SK-MEL-5 (cell line): Measurements from ENCODE around the gene SMIM41. TPM values are rescaled to one million over a fixed set of nuclear protein-coding genes. Genes with fewer than 3 reads are reported as not detected.

Experiments
- DNase-seq: peaks from one replicate; pipeline ENCODE4 v3.0.0-alpha.2; 2016; ENCODE audit warnings: low read depth, low spot score
- in situ Hi-C: cut with HindIII; loops from 2 replicates; pipeline ENCODE4 v1.10.0; 2016; ENCODE audit warnings: low sequenced_read_pairs, high pct_unique_total_duplicates, low pct_unique_long_range_greater_than_20kb
- polyA plus RNA-seq, 2 experiments: library from polyadenylated mRNA; depleted of rRNA; stranded (reverse); fragments of >200 nt; gene quantifications; 2 replicates each; pipeline ENCODE4 v1.2.3, GENCODE V29; 2015
- total RNA-seq: library from RNA; depleted of rRNA; stranded (reverse); fragments of >200 nt; shearing (Covaris generic); gene quantifications from 2 replicates; pipeline ENCODE4 v1.2.3, GENCODE V29; 2014; rRNA removed

SMIM41 gene
- total RNA-seq, result not detected in 2 replicates
- polyA plus RNA-seq (2015; cell fraction: cytosol; rRNA removed), result not detected in 2 replicates
- not detected in 2 replicates for polyA plus RNA-seq (2015; cell fraction: nucleus; rRNA removed)

DNA sequence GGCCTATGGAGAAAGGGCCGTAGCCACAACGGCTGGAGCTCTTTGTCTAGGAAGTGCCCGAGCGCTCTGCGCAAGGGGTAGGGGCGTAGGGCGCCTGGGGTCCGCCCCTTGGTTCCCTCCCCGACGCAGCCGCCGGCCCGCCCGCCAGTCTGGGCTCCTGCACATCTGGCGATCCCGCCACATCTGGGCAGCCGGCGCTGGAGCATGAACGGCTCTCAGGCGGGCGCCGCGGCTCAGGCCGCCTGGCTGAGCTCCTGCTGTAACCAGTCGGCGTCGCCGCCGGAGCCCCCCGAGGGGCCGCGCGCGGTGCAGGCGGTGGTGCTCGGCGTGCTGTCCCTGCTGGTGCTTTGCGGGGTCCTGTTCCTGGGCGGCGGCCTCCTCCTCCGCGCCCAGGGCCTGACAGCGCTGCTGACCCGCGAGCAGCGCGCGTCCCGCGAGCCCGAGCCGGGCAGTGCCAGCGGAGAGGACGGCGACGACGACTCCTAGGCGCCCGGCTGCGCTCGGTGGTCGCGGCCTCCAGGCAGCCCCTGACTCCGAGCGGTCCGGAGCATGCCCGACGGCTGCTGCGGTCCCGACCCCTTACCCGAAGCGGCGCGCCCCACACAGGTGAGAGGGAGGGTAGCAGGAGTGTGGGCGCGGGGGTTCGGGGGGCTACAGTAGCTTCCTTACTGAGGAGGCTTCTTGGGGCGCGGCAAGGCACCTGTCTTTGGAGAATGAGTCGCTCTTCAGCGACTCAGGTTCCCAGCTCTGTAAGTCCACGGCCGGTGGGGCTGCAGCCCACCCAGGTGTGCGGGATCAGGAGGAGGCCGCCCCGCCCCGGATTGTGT, at the start of gene SMIM41:
Gene SMIM41 (plus strand): TSS at position 129 of the 827 bp plus-strand sequence. CDS start 76 bp downstream, at position 205.
- DNase-seq, result no peak
- in situ Hi-C loops, result no loop called here

DNA sequence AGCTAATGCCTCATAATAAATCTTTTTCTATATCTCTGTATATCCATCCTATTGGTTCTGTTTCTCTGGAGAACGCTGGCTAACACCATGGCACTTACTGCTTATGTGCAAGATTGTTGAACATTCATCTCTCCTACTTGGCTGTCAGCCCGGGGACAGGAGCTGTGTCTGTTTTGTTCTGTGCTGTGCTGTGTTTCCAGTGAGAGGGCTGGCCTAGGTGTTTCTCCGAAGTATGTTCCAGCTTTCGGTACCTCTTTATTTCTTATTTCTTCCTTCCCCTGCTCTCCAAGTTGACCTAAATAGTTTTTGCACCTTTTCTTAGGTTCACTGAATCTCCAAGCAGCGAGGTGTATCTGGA, 47.1 kb upstream of the SMIM41 start:
- in situ Hi-C loops, result no loop called here

DNA sequence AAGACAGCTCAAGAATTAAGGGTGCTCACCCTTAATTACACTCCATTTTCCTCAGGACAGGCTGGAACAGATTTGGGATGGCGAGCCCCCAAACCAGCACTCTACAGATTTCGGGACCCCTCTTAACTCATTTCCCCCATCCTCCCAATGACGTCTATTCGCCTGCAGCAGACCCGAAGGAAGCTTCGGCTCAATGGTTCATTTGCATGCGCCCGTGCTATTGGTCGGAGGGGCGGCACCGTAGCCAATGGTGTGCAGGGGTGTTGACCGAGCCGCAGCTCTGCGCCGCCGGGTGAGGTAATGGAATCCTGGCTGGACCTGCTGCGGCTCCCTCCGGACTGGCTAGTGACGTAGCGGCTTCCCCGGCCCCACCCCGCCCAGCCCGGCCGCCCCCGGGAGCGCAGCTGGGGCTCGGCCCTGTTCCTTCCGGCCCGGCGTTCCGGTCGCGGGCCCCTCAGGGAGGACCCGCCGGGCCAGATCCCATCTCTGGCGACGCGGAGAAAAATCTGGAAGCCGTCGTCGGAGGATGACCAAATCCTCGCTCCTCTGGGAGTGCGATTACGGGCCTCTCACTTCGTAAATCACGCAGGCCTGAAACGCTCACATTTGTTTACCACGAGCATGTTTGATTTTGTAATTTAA, 46.6 kb upstream of the SMIM41 start:
- DNase-seq, result peak; percentile 37
- in situ Hi-C loops, result no loop called here

More for the DNA sequence above, 47.1 kb upstream of the SMIM41 start:
- no peak for DNase-seq

DNA sequence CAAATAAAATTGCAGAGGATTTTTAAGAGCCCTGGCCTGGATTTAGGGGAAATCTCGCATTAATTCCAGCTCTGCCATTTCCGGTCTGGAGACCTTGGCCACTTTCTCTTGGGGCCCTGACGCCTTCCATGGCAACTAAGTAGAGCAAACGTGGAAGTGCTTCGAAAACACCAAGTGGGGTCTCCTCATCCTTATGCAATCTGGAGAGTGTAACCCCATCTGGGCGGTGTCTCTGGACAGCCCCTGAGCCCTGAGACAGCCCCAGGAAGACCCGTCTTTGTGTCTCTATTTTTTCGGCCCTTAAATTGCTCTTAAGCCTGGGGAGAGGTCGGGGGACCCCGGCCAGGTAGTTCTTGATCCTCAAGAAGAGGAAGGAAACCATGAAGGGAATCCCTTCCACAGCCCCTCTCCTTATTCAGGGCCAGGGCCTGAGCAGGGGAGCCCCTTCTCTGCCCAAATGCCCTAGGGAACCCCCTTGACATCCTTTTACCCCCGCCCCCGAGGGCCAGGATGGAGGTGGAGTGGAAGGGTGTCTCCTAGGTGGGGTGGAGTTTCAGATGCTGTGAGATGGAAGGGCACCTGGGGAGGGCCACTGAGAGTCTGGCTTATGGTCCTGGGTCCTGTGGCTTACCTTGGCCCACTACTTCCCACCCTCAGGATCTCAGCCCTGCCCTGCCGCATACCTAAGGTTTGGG, 45.9 kb upstream of the SMIM41 start:
- no peak for DNase-seq

DNA sequence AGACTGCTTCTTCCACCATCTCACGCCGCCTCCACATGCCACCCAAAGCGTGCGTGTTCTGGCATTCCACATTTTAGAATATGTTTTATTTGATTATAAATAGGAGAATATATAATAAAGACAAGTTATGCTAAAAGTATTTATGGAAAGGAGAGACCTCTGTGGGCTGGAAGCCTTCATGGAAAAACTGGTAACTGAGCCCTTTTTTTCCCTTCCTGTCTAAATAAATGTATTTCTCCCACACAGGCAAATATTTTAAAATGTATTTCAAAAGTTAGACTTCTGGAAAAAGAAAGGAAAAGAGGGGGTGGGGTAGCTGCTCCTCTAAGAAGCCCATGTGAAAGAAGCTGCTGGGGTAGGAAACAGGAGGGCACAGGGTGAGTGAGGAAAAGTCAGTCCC, 44.3 kb upstream of the SMIM41 start:
- DNase-seq, result no peak
- in situ Hi-C loops, result no loop called here

More for the DNA sequence above, 45.9 kb upstream of the SMIM41 start:
- in situ Hi-C loops, result no loop called here

DNA sequence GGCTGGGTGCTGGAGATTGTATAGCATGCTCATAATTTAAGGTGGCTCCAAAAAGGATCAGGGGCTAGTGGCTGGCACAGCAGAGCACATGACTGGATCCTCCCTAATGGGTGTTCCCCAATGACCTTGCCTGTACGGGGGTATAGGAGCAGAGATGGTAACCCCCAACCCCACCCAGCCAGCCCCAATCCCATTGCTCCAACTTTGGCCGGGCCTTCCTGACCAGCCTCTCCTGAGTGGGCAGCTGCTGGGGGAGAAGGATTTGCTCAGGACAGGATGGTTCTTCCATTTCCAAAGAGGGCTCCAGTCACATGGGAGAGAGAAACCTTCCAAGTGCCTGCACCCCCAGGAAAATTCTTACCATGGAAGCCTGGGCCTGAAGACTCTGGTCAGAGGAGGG, 43.6 kb upstream of the SMIM41 start:
- DNase-seq, result no peak
- in situ Hi-C loops, result no loop called here

DNA sequence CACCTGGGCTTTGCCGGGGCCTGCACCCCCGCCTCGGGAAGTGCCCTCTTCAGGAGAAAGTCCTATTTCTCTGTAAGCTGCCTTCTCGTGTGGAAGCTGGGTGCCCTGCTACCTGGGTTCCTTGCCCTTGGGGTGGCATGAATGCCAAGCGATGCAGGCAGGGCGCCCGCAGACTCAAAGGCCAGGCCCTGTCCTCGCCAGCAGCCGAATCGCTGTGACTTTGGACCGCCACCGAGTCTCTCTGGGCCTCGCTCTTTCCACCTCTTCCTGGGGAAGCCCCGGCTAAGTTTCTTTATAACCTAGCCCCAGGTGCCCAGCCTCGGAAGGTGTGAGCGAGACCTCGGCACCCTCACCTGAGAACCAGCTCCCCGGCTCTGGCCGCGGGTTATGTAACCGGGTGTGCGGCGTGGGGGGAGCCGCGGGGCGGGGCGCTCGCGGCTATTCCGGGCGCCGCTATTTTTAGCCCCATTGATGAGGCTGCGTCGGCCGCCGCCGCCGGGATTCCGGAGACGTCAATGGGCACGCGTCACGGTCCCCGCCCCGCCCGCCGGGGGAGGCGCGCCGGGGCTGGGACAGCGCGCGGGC, 42.8 kb upstream of the SMIM41 start:
- in situ Hi-C loops, result no loop called here
- peak; percentile 77 for DNase-seq

DNA sequence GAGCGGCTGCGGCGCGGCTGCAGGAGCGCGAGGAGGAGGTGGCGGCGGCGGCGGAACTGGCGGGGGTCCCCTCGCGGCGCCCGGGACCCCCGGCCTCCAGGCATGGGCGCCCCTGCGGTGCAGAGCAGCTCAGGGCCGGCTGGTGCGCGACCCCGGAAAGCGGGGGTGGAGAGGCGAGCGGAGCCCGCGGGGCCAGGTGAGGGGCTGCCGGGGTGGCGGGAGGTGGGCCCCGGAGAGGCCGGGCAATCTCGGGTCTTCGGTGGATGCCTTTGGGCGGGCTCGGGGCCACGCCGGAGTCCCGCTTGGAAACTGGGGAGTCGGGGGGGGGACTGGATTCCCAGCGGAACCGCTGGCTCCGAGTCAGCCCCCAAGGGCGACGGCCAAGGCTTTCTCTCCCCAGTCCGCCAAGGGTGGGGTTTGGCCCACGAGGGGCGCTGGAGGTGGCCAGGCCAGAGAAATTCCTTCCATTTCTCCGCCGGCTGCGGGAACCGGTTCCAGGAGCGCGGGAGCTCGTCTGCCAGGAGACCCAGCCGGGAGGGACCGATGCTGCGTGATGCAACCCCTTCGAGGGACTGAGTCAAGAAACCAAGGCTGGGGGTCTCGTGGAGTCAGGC, 42.1 kb upstream of the SMIM41 start:
- in situ Hi-C loops, result no loop called here
- no peak for DNase-seq

DNA sequence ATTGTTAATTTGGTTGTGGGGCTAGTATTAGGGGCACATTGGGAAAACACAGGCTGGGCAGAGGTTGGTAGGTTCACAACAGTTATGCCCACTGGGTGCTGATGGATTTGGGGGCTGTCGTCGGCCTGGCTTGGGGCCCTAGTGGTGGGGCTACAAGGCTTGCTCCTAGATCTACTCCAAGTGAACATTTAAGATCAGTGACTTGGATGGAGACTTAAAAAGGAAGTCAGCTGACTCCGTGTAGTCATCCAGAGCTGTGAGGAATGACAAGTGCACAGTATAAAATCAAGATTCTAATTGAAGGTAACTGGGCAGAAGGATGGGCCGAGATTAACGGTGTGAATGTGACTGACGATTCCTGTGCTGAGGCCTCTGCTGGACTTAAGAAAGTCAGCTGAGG, 41.1 kb upstream of the SMIM41 start:
- no peak for DNase-seq
- in situ Hi-C loops, result no loop called here

DNA sequence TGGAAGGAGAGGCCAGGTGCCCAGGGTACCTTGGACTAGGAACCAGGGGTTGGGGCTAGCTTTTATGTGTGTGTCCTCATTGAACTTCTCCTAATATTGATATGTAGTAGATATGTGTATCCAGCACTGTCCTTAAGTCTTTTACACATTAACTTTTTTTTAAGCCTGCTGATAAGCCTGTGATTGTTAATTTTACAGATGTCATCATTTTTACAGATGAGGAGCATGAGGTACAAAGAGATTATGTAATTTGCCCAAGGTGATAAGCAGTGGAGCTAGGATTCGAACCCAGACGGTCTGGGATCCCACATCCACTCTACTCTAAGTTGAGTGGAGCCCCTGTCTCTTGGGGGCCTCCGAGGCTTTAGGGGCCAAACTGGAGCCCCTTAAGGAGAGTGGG, 38.5 kb upstream of the SMIM41 start:
- DNase-seq, result no peak
- in situ Hi-C loops, result no loop called here

DNA sequence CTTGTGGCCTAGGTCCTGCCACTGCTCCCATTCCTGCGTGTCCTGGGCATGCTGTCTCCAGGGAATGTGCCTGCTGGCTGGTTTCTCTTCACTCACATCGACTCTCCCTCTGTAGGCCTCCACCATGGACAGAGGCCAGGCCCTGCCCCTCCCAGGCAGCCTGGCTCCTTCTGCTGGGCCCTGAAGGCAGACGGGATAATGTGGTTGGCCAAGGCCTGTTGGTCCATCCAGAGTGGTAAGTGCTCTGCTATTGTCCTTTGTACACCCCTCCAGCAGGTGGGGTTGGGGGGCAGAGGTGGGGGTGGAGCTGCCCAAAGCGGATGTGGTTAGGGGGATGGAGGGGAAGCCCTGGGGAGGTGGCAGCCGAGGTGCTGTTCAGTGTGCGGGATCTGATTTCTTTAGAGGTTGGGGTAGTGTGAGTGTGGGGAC, 37.8 kb upstream of the SMIM41 start:
- no peak for DNase-seq
- in situ Hi-C loops, result no loop called here

DNA sequence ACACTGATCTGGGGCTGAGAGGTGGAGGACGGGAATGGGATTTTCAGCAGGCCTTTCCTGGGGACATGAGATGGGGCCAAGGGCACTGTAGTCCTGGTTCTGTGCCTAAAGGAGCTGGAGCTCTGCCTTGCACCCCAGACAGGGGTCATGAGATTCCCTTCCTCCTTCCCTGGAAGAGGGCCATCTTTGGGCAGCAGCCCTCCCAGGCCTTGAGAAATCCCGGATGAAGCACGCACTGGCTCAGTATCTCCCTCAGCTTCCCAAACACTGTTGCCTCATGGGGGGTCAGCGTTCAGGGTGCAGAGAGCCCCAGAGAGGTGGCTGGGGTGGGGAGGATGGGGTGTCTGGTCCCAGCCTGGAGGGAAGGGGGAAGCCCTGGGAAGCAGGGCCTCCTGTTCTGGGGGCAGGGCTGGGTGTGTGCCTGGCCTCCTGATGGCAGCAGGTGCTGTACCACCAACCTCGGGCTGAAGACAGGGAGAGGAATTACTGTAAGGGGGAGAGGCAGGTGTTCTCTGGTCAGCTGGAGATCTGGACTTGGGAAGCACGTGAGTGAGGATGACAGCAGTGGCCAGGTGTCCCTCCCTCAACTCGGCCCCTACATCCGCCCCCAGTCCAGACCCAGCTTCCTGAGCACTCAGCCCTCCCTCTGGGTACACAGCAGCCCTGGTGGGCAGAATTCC, 36.7 kb upstream of the SMIM41 start:
- in situ Hi-C loops, result no loop called here

DNA sequence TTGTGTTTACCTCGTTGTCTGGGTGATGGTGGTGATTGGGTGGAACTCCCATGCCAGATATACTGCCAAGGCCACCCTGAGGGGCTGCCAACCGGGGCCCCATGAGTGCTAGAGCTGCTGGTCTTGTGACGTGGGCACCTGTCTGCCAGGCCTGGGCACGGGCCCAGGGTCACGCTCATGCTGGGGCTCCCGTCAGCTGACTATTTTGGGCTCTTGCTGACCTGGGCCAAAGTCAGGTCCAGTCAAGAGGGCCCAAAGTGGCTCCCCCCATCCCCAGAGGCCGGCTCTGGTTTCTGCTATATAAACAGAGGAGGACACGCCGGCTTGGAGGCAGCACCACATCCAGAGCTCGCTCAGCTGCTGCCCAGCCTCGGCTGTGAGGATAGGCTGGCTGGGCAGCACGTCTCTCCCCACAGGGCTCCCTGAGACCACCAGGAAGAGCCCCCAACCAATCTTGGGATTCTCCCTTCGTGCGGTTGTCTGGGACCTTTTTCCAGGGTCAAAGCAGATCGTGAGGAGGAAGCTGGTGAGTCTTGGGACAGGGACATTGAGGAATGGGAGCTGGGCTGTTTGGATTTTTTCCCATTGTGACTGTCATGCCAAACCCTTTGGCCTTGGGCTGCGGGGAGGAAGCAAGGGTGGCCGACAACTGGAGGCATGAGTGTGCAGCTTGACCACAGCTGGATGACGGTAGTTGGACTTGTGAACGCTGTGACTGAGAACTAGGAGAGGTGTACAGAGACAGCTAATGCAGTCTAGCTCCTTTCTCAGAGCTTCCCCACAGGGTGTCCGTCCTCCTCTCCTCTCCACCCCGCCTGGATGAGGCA, 35.9 kb upstream of the SMIM41 start:
- in situ Hi-C loops, result no loop called here
- no peak for DNase-seq

More for the DNA sequence above, 36.7 kb upstream of the SMIM41 start:
- DNase-seq, result no peak

DNA sequence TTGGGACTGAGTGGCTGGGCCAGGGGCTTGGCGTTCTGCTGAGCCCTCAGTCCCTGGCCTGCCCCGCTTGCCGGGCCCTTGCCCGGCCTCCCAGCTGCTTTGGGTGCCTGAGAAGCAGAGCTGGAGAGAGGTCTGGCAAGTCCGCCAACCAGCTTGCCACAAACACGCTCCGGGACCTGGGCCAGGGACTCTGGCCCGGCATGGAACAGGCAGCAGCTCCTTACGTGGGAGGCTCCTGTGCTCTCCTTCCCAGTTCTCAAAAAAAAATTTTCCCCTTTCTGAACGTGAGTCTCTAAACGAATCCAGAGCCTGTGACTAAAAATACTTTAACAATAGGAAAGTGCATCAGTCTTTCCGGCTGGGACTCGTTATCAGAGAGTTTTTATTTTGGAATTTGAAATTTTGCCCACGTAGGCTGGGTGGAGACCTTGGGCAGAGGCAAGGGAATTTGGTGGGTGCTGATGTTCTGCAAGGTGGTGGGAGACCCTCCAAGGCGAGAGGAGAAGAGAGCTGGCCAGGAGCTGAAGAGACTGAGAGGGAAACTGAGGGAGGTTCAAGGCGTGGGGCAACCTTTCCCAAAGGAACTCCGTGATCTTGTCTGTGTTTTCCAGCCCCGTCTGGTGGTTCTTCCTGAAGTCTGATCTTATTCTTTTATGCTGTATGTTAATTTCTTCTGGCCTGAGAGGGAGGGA, 35.1 kb upstream of the SMIM41 start:
- in situ Hi-C loops, result no loop called here

DNA sequence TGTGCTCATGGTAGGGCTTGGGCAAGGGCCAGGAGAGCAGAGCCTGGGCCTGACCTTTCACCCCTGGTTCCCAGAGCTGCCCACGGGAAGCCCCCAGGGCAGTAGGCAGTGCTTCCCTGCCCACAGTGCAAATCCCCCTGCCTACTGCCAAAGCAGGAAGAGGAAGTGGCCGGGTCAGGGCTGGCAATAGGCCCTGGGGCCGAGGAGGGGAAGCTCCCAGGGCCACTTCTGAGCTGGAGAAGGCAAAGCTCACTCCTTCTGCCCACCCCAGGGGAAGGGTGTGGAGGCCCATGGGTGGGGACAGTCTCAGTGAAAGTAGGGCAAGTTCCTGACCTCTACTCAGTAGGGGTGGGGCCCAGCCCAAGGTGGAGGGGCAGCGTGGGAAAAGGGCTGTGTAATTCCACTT, 33.7 kb upstream of the SMIM41 start:
- DNase-seq, result no peak
- in situ Hi-C loops, result no loop called here

More for the DNA sequence above, 35.1 kb upstream of the SMIM41 start:
- DNase-seq, result no peak

DNA sequence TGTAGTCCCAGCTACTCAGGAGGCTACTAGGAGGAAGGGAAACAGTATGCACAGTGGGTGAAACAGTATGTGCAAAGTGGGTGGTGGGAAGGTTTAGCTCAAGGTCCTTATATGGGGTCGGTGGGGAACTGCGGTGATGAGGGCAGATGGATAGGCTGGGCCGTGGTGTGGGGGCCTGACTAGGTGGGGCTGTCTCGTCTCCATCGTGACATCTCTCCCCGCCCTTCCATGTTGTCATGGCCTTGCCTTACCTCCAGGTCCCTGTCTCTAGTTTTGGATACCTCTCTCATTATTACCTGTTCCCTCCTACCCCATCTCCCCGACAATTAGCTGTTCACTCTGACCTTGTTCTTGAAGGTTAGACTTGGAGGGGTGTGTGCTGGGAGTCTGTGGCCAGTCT, 32.6 kb upstream of the SMIM41 start:
- in situ Hi-C loops, result no loop called here
- no peak for DNase-seq
